H1 (cell line): ENCODE results near the gene ASXL2. TPM values are rescaled to one million over a fixed set of nuclear protein-coding genes. Genes with fewer than 3 reads are reported as not detected.

ENCODE experiments used
- CBX5 ChIP-seq: fragments of 300-800, 300-1000 bp; sonication (generic); IDR thresholded peaks from 2 replicates; pipeline ENCODE4 v1.7.1; 2016; ENCODE audit warnings: antibody characterized with exemption, low read length, low read depth
- CHD7 ChIP-seq: fragments of 300-600 bp; sonication (generic); IDR thresholded peaks from 2 replicates; pipeline ENCODE4 v1.7.1; 2012; ENCODE audit warnings: low read length, moderate library complexity, mild to moderate bottlenecking, inconsistent platforms; ENCODE audit not compliant: insufficient replicate concordance
- RXRA ChIP-seq: IDR thresholded peaks from 2 replicates; pipeline ENCODE4 v1.6.1; 2011; ENCODE audit warnings: low read depth, mild to moderate bottlenecking, low read length, moderate library complexity; ENCODE audit not compliant: insufficient read depth
- YY1 ChIP-seq: IDR thresholded peaks from 2 replicates; pipeline ENCODE4 v1.6.1; 2011; ENCODE audit warnings: low read depth, mild to moderate bottlenecking, low read length
- polyA plus RNA-seq, 7 experiments: library from polyadenylated mRNA; depleted of rRNA in 3 of 7; stranded (reverse) in 5 of 7; unstranded in 2 of 7; fragments of >200 nt in 5 of 7; fragments of 200-250 nt in 2 of 7; gene quantifications; 1 replicate in 5 of 7; 2 replicates in 1 of 7; 4 replicates in 1 of 7; pipeline versions ENCODE4 v1.2.1 to v1.2.3, GENCODE V29; 2011 to 2013; ENCODE audit warnings: missing spikeins in 2 of 7, mixed read lengths in 2 of 7
- total RNA-seq: library from RNA; stranded (reverse); fragmentation: NEBNext Ultra II Directional; extraction: Animal tissue kit (Norgen Biotek cat#: 25700); gene quantifications from 2 replicates; pipeline ENCODE4 v1.2.1, GENCODE V29; 2021

ASXL2 gene
- total and polyA plus RNA-seq, 2 of the 8 experiments (the other 6 are each of a cell fraction or from before 2014, with no cell fraction given): 7.2 to 41.3 TPM

GRCh38 chr2:25814681-25815080 is 63.6 kb downstream of the ASXL2 start (continued):
- TF ChIP-seq CHD7 (no peak), YY1 (no peak), RXRA (no peak), CBX5 (no peak)
- TF ChIP-seq, all 59 proteins: peak for 0
